Activated CD8-positive, alpha-beta memory T cell treated with anti-CD3 and anti-CD28 coated beads, Interleukin-2, amount 50 U/mL, for 4 hours (primary cell): Measurements from ENCODE around the gene PIGR.
A peak's percentile ranks its signal among the peaks of the same experiment; 100 is the strongest.

Experiments used
- DNase-seq: peaks from one replicate; pipeline ENCODE4 v3.0.0-alpha.2; 2020

Gene PIGR

GRCh38 chr1:206958144-206958543 lies 11.9 kb upstream of the PIGR start:
- no peak for DNase-seq

- no peak for DNase-seq
Observed at GRCh38 chr1:206957639-206958038, 11.4 kb upstream of the PIGR start.

DNA sequence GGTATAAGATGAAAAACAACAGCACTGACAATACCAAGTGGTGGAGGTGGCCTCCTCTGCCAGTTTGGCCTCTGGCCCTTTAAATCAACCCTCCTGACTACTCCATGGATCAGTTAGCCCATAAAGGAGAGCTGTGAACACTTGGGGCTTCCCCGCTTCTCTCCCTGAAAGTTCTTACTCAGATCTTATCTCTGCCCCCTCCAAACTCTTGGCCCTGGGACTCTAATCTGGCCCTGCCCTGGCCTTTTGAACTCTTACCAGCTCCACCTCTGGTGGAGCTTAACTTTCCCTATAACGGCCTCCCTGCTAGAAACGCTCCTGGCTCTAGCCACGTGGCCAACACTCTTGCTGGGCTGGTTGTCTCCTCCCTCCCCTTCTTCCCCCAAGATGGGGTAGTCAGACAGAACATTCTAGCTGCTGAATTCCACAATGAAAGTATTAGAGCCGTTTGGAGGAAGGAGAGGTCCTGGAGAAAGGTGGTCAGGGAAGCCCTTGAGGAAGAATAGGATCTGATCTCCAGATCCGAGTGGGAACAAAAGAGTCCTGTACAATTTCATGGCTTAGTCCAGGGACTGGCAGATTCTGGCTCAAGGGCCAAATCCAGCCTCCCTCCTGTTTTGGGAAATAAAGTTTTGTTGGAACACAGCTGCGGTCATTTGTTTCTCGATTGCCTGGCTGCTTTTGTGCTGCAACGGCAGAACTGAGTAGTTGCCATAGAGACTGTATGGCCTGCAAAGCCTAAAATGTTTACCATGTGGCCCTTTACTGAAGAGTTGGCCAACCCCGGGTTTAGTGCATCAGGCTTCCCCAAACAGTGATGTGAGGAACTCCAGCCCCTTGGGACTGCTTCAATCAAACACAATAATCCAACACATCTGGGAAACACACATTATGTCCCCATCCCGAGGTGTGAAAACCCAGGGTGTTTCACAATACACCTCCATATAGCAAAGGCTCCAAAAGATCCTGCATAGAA lies 9.5 kb upstream of the PIGR start:
- DNase-seq, result no peak

- DNase-seq, result no peak
Observed at GRCh38 chr1:206954459-206955342, 8.4 kb upstream of the PIGR start.

- DNase-seq, result no peak
Observed at GRCh38 chr1:206953626-206954025, 7.4 kb upstream of the PIGR start.

GRCh38 chr1:206953126-206953525 lies 6.9 kb upstream of the PIGR start:
- no peak for DNase-seq

GRCh38 chr1:206952171-206952570 lies 5.9 kb upstream of the PIGR start:
- DNase-seq, result no peak

- DNase-seq, result no peak
Observed at GRCh38 chr1:206951318-206952100, 5.2 kb upstream of the PIGR start.

GRCh38 chr1:206949641-206950040 lies 3.4 kb upstream of the PIGR start:
- no peak for DNase-seq

GRCh38 chr1:206949208-206949607 lies 2.9 kb upstream of the PIGR start:
- no peak for DNase-seq

DNA sequence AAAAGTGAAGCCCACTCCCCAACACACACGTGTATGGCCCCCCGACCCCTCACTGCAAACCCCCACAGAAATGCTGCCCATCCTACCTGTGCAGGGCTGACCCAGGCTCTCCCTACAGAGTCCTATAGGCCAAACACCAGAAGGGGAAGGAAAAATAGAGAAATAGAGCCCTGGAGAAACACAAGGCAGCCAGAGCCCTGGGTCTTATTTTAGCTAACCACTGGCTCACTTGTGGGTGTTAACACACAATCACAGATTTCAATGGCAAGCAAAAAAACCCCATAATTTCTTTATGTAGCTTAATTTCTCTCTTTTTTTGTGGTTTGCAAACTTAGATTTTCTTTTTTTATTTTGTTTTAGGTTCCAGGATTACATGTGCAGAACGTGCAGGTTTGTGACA lies 989 bp upstream of the PIGR start:
- DNase-seq, result no peak

- DNase-seq, result no peak
Observed at GRCh38 chr1:206945779-206946178, 487 bp downstream of the PIGR start.

GRCh38 chr1:206944703-206945102 lies 1.6 kb downstream of the PIGR start:
- no peak for DNase-seq

- DNase-seq, result no peak
Observed at GRCh38 chr1:206941766-206942418, 4.4 kb downstream of the PIGR start.

DNA sequence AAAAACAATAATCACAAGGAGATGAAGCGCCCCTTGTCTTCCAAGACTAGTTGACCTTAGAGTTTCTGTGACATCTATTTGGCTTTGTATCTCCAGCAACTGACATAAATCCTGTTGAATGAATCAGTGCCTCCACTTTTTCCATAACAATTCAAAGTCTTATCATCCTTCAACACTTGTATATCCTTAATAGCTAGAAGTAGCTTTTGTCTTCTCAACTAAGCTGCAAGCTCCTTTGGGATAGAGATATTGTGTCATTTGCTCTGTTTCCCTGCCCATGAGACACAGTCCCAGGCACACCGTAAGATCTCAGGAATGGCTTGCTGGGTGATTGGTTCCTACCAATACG lies 5.7 kb downstream of the PIGR start:
- DNase-seq, result no peak

DNA sequence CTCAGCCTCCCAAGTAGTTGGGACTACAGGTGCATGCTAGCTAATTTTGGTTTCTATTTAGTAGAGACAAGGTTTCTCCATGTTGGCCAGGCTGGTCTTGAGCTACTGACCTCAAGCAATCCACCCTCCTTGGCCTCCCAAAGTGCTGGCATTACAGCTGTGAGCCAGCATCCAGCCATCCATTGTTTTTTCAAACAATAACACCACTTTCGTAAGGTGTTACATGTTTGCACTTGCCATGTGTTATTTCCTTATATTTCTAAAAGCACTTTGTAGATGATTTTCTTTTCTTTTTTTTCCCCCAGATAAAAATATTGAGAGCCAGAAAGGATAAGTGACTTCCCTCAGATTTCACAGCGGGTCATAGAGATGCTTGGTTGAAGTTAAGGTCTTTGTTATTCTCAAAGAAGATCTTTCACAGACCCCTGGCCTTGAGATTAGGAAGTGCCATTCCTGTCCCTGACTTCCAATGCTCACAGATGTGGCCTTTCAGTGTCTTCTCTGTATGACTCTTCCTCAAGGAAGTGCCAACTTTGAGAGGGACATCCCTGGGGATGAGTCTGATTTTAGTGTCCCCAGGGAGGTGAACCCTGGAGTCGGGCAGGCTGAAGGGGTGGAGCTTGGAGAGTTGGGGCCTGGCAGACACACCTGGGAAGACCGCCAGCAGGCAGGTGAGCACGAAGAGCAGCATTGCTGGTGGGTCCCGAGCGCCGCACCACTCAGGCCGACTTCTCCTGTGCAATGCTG lies 6.3 kb downstream of the PIGR start:
- no peak for DNase-seq

- DNase-seq, result no peak
Observed at GRCh38 chr1:206939131-206939530, 7.1 kb downstream of the PIGR start.

DNA sequence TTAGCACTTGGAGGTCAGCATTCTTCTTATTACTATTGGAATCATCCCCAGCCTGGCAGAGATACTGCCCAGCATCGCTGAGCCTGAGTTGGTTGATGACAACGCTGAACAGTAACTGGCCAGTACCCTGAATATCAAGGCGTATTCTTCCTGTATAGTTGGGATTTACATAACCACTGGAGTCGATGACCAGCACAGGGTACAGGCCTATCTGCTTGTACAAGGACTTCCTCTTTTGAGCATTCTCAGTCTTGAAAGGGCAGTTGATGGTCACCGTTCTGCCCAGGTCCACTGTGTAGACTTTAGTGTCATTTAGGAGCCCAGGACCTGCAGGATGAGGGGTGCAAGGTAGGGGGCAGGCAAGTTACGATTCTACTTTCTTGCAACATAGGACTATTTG lies 8.8 kb downstream of the PIGR start:
- no peak for DNase-seq

GRCh38 chr1:206935491-206936067 lies 10.7 kb downstream of the PIGR start:
- DNase-seq, result peak; percentile 37

DNA sequence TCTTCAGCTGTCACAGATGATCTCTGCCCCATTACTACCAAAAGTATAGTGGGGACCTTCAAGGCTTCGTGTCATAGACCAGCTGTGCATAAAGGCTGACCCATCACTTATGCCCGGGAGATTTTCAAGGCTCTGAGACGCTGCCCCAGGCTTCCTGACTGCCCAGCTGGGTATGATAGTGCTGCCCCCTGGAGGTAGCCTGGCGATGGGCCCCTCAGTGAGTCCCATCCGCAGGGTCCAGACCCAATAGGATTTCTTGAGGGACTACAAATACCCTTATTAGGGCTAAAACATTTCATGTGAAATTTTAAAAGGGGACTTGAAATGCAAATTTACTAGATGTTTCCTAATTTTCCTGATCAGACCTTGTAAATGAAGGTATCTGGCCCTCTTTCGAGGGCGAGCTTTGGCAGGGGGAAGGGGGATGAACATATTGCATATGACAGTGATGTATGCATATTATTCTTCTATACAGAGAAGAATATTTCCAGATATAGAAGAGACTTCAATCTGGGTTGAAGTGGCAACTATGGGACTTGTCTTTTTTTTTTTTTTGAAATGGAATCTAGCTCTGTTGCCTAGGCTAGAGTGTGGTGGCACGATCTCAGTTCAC lies 12.8 kb downstream of the PIGR start:
- peak; percentile 76 for DNase-seq

DNA sequence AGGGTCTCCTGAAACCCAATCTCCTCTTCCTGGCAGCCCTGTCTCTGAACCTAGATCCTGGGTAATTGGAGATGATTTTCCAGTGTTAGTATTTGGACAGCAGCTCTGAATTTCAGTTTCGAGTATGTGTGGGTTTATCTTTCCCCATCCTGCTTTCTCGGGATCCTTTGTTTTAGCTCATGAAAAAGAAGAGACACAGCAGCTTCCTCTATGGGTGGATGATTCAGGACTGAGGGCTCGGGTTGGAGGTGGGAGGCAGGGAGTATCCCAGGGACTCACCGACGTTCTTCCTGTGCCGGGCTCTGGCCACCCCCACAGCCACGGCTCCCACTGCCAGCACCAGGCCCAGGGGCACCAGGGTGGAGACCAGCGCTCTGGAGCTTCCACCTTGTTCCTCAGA lies 14.1 kb downstream of the PIGR start:
- DNase-seq, result no peak
